HepG2 (cell line): ENCODE data around the gene P3H3.

Experiments
- CBX5 ChIP-seq: sonication (generic); formaldehyde crosslinking; IDR thresholded peaks from 2 replicates; pipeline ENCODE4 v1.4.0; 2020; ENCODE audit warnings: missing genetic modification reagents, borderline replicate concordance
- KDM3A ChIP-seq: IDR thresholded peaks from 2 replicates; pipeline ENCODE4 v1.6.1; 2018; ENCODE audit warnings: low read depth, missing compliant biosample characterization
- MEF2D ChIP-seq: sonication (generic); formaldehyde crosslinking; IDR thresholded peaks from 2 replicates; pipeline ENCODE4 v1.5.1; 2020; ENCODE audit warnings: mild to moderate bottlenecking, missing genetic modification reagents
- SOX6 ChIP-seq, 2 experiments: fragments of 450-650 bp in 1 of 2; sonication (generic) in 1 of 2; formaldehyde crosslinking in 1 of 2; IDR thresholded peaks; 2 replicates each; pipeline versions ENCODE4 v1.4.0 to v1.6.1; 2017 to 2020; ENCODE audit warnings: antibody characterized with exemption in 1 of 2, mild to moderate bottlenecking in 1 of 2, missing genetic modification reagents in 1 of 2
- TFE3 ChIP-seq: IDR thresholded peaks from 2 replicates; pipeline ENCODE4 v1.6.1; 2016
- ZNF33B ChIP-seq: sonication (generic); formaldehyde crosslinking; IDR thresholded peaks from 2 replicates; pipeline ENCODE4 v1.5.1; 2020; ENCODE audit warnings: mild to moderate bottlenecking, missing genetic modification reagents
- TF ChIP-seq, protein P1 (sequence below): sonication (generic); formaldehyde crosslinking; IDR thresholded peaks from 2 replicates; pipeline ENCODE4 v1.4.0; 2020; ENCODE audit warnings: missing genetic modification reagents
- TF ChIP-seq, protein P2 (sequence below): sonication (generic); formaldehyde crosslinking; IDR thresholded peaks from 2 replicates; pipeline ENCODE4 v1.5.1; 2020; ENCODE audit warnings: mild to moderate bottlenecking, missing genetic modification reagents, moderate library complexity

DNA sequence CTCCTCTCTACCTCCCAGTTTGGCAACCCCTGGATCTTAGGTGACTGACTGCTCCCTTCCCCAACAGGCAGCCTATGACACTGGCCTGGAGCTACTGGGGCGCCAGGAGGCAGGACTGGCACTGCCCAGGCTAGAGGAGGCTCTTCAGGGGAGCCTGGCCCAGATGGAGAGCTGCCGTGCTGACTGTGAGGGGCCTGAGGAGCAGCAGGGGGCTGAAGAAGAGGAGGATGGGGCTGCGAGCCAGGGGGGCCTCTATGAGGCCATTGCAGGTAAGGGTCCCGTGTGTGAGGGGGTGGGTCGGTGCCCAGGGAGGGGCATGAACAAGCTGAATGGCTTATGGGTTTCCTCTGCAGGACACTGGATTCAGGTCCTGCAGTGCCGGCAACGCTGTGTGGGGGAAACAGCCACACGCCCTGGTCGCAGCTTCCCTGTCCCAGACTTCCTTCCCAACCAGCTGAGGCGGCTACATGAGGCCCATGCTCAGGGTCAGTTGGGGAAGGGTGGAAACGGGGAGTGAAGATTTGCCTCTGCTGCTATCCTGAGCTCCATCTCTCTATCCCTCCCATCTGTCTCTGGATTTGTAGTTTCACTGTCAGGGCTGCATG, 2.2 kb downstream of the P3H3 start:
- no peak for TF ChIP-seq TFE3 (CRISPR knock-in tag)
- no peak for TF ChIP-seq ZNF33B (CRISPR knock-in tag)
- TF ChIP-seq KDM3A (CRISPR knock-in tag), result no peak
- TF ChIP-seq, protein P1, sequence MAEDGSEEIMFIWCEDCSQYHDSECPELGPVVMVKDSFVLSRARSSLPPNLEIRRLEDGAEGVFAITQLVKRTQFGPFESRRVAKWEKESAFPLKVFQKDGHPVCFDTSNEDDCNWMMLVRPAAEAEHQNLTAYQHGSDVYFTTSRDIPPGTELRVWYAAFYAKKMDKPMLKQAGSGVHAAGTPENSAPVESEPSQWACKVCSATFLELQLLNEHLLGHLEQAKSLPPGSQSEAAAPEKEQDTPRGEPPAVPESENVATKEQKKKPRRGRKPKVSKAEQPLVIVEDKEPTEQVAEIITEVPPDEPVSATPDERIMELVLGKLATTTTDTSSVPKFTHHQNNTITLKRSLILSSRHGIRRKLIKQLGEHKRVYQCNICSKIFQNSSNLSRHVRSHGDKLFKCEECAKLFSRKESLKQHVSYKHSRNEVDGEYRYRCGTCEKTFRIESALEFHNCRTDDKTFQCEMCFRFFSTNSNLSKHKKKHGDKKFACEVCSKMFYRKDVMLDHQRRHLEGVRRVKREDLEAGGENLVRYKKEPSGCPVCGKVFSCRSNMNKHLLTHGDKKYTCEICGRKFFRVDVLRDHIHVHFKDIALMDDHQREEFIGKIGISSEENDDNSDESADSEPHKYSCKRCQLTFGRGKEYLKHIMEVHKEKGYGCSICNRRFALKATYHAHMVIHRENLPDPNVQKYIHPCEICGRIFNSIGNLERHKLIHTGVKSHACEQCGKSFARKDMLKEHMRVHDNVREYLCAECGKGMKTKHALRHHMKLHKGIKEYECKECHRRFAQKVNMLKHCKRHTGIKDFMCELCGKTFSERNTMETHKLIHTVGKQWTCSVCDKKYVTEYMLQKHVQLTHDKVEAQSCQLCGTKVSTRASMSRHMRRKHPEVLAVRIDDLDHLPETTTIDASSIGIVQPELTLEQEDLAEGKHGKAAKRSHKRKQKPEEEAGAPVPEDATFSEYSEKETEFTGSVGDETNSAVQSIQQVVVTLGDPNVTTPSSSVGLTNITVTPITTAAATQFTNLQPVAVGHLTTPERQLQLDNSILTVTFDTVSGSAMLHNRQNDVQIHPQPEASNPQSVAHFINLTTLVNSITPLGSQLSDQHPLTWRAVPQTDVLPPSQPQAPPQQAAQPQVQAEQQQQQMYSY (CRISPR knock-in tag), result no peak
- TF ChIP-seq SOX6 (IDR thresholded peaks at IDR 0.05), result no peak
- no peak for TF ChIP-seq SOX6 (CRISPR knock-in tag; IDR thresholded peaks at IDR 0.05)
- TF ChIP-seq, protein P2, sequence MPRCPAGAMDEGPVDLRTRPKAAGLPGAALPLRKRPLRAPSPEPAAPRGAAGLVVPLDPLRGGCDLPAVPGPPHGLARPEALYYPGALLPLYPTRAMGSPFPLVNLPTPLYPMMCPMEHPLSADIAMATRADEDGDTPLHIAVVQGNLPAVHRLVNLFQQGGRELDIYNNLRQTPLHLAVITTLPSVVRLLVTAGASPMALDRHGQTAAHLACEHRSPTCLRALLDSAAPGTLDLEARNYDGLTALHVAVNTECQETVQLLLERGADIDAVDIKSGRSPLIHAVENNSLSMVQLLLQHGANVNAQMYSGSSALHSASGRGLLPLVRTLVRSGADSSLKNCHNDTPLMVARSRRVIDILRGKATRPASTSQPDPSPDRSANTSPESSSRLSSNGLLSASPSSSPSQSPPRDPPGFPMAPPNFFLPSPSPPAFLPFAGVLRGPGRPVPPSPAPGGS (CRISPR knock-in tag), result no peak
- TF ChIP-seq CBX5 (CRISPR knock-in tag), result no peak
- TF ChIP-seq MEF2D (CRISPR knock-in tag), result no peak
